ENCODE measurements around the gene DXO. TPM values are rescaled to one million over a fixed set of nuclear protein-coding genes. Genes with fewer than 3 reads are reported as not detected.

Gene DXO
- total RNA-seq, 1 experiment from 2014 or later = 16.4 TPM

- intact Hi-C loops (cut with micrococcal nuclease) = no loop called here
Measured at GRCh38 chr6:31970604-31971271, 1.2 kb downstream of the DXO start.

More at GRCh38 chr6:31970604-31971271, 1.2 kb downstream of the DXO start:
- no peak for ATAC-seq
- DNase-seq (ENCODE audit: low read depth, low spot score) = no peak
- ChIA-PET POLR2A (interaction anchor here (0.6 to 2.4 kb wide), 3 partner anchors 12 to 143 kb away, joined by 6 to 9 read pairs (median 6); partner anchors contain the start of genes HSPA1B, NELFE and SKIC2), RAD21 (ENCODE audit: low non-redundant PET in 1 of 2, low total read pairs in 2 of 2, uncharacterized antibody in 2 of 2, unreplicated experiment in 2 of 2) (no interaction called here), CTCF (no interaction called here)
- peaks cover 10 to 28% of the 10 kb centered on the region in 2 experiments; a peak in 3 of 4 replicates for H3K36me3 ChIP-seq (ENCODE audit: control insufficient read depth in 1 of 2, insufficient read depth in 2 of 2, low read length in 2 of 2)
- TF ChIP-seq ZFX (IDR thresholded peaks at IDR 0.05) (no peak), REST (IDR thresholded peaks at IDR 0.05; ENCODE audit: low read depth) (no peak), CBX3 (IDR thresholded peaks at IDR 0.05; ENCODE audit: low read depth) (no peak), SP1 (IDR thresholded peaks at IDR 0.05; ENCODE audit: low read depth) (no peak), ELF1 (IDR thresholded peaks at IDR 0.05; ENCODE audit: borderline replicate concordance, low read depth) (no peak), TCF7L2 (IDR thresholded peaks at IDR 0.05; ENCODE audit: borderline replicate concordance, extremely low read depth, insufficient read depth, insufficient read length) (no peak), EZH2 (IDR thresholded peaks at IDR 0.05) (no peak), SIN3A (IDR thresholded peaks at IDR 0.05; ENCODE audit: low read depth) (no peak), EZH2phosphoT487 (IDR thresholded peaks at IDR 0.05; ENCODE audit: borderline replicate concordance) (no peak), EGR1 (IDR thresholded peaks at IDR 0.05; ENCODE audit: low read depth) (no peak), POLR2A (IDR thresholded peaks at IDR 0.05; ENCODE audit: borderline replicate concordance, extremely low read depth, insufficient read depth, insufficient read length) (peak; percentile 36), CEBPB (IDR thresholded peaks at IDR 0.05; ENCODE audit: low read depth) (no peak), YY1 (IDR thresholded peaks at IDR 0.05; ENCODE audit: extremely low read depth, insufficient replicate concordance, low read depth, low read length) (no peak), JUND (IDR thresholded peaks at IDR 0.05) (no peak), POLR2AphosphoS5 (IDR thresholded peaks at IDR 0.05; ENCODE audit: low read depth, low read length) (peak; percentile 13; the same call in 1 of the 2 replicates), RAD21 (IDR thresholded peaks at IDR 0.05; ENCODE audit: low read depth) (no peak)
- TF ChIP-seq, protein P1, sequence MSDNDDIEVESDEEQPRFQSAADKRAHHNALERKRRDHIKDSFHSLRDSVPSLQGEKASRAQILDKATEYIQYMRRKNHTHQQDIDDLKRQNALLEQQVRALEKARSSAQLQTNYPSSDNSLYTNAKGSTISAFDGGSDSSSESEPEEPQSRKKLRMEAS (IDR thresholded peaks at IDR 0.05) = no peak
- TF ChIP-seq, protein P2, sequence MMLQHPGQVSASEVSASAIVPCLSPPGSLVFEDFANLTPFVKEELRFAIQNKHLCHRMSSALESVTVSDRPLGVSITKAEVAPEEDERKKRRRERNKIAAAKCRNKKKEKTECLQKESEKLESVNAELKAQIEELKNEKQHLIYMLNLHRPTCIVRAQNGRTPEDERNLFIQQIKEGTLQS (IDR thresholded peaks at IDR 0.05) = no peak
- H3K79me2 ChIP-seq (ENCODE audit: insufficient read depth, low read length) = peaks cover 34% of the 10 kb centered on the region
- no peaks in the 10 kb centered on the region for H4K20me1 ChIP-seq (ENCODE audit: insufficient read depth)
- peak overlapping the region; percentile 98 for H3K4me2 ChIP-seq (ENCODE audit: low read length)
- H3K9me3 ChIP-seq (ENCODE audit: control insufficient read depth in 1 of 2, insufficient read depth in 1 of 2, low read depth in 1 of 2, low read length in 2 of 2) = no peaks in the 10 kb centered on the region
- H3K27me3 ChIP-seq (ENCODE audit: insufficient read depth, low read length) = no peaks in the 10 kb centered on the region
- H3K4me3 ChIP-seq (replicated peaks in 1 of 2; ENCODE audit: low read depth in 1 of 2, low read length in 2 of 2) = peak overlapping the region; percentile 70 to 93
- H2AFZ ChIP-seq (ENCODE audit: low read depth, low read length, poor library complexity, severe bottlenecking) = no peak overlapping the region
- H3K4me1 ChIP-seq (ENCODE audit: control insufficient read depth in 1 of 2, insufficient read depth in 2 of 2, low read length in 2 of 2) = peaks cover 7 to 25% of the 10 kb centered on the region in 2 experiments; a peak in 3 of 4 replicates
- peak overlapping the region; percentile 86 for H3K27ac ChIP-seq (ENCODE audit: low read depth, low read length)
- BruUV-seq (replicated peaks) = no TSS peak
- H3K9ac ChIP-seq (ENCODE audit: low read length) = peak overlapping the region; percentile 92
- no peaks in the 10 kb centered on the region for H3K9me2 ChIP-seq (ENCODE audit: insufficient read depth)
